WTC11 (cell line): ENCODE data around the gene DISP3. TPM values are rescaled to one million over a fixed set of nuclear protein-coding genes. Genes with fewer than 3 reads are reported as not detected.

Experiments used
- ATAC-seq: fragments of 200-7000 bp; cut with Tn5 transposase; 2 replicates; pipeline ENCODE4 v1.10.0; 2021; ENCODE audit warnings: mild to moderate bottlenecking, moderate library complexity
- CTCF ChIA-PET: fragments of 300-600 bp; sonication (Branson Sonifier 250); formaldehyde crosslinking; loops from one replicate; lab custom pipeline; 2021; ENCODE audit warnings: antibody characterized with exemption; lab: Charles Lee
- POLR2A ChIA-PET: fragments of 350-600 bp; sonication (Branson Sonifier 250); formaldehyde crosslinking; loops from one replicate; lab custom pipeline; 2021; ENCODE audit warnings: antibody characterized with exemption; lab: Charles Lee
- DNase-seq: peaks from one replicate; pipeline ENCODE4 v3.0.0; 2021; ENCODE audit warnings: low spot score
- H3K27ac Mint-ChIP-seq: 2 replicates; pipeline ENCODE4 v1.8.0; 2021; ENCODE audit warnings: mixed read lengths
- H3K27me3 Mint-ChIP-seq: 2 replicates; pipeline ENCODE4 v1.8.0; 2021; ENCODE audit warnings: low read depth, mild to moderate bottlenecking, moderate library complexity, mixed read lengths
- H3K36me3 Mint-ChIP-seq: 2 replicates; pipeline ENCODE4 v1.8.0; 2021; ENCODE audit warnings: mixed read lengths
- H3K4me1 Mint-ChIP-seq: 2 replicates; pipeline ENCODE4 v1.8.0; 2022; ENCODE audit warnings: mixed read lengths
- H3K4me3 Mint-ChIP-seq: 2 replicates; pipeline ENCODE4 v1.8.0; 2021; ENCODE audit warnings: mild to moderate bottlenecking, moderate library complexity, mixed read lengths
- H3K9me3 Mint-ChIP-seq: 2 replicates; pipeline ENCODE4 v1.8.0; 2021; ENCODE audit warnings: mixed read lengths
- ARID4B ChIP-seq: sonication (generic); formaldehyde crosslinking; IDR thresholded peaks from 2 replicates; pipeline ENCODE4 v1.8.0; 2023; ENCODE audit warnings: missing genetic modification reagents, mild to moderate bottlenecking, borderline replicate concordance
- ATF6 ChIP-seq: sonication (generic); formaldehyde crosslinking; IDR thresholded peaks from 2 replicates; pipeline ENCODE4 v1.8.1; 2023; ENCODE audit warnings: mild to moderate bottlenecking, missing genetic modification reagents
- CREB1 ChIP-seq: sonication (generic); formaldehyde crosslinking; IDR thresholded peaks from 2 replicates; pipeline ENCODE4 v1.8.0; 2023; ENCODE audit warnings: mild to moderate bottlenecking, missing genetic modification reagents
- CREM ChIP-seq: sonication (generic); formaldehyde crosslinking; IDR thresholded peaks from 2 replicates; pipeline ENCODE4 v1.8.1; 2022; ENCODE audit warnings: mild to moderate bottlenecking, missing genetic modification reagents, moderate library complexity
- E2F5 ChIP-seq: sonication (generic); formaldehyde crosslinking; IDR thresholded peaks from 2 replicates; pipeline ENCODE4 v1.8.1; 2022; ENCODE audit warnings: mild to moderate bottlenecking, moderate library complexity, missing genetic modification reagents
- ETV6 ChIP-seq: sonication (generic); formaldehyde crosslinking; IDR thresholded peaks from 2 replicates; pipeline ENCODE4 v1.8.1; 2022; ENCODE audit warnings: mild to moderate bottlenecking, missing genetic modification reagents
- FOXK1 ChIP-seq: sonication (generic); formaldehyde crosslinking; IDR thresholded peaks from 2 replicates; pipeline ENCODE4 v1.8.0; 2022; ENCODE audit warnings: mild to moderate bottlenecking, moderate library complexity, missing genetic modification reagents
- GABPB1 ChIP-seq: sonication (generic); formaldehyde crosslinking; IDR thresholded peaks from 2 replicates; pipeline ENCODE4 v1.8.1; 2023; ENCODE audit warnings: mild to moderate bottlenecking, missing genetic modification reagents
- GTF2I ChIP-seq: fragments of 250-450 bp; sonication (Bioruptor Pico); conservative IDR thresholded peaks from 2 replicates; pipeline ENCODE4 v1.4.0; 2021; ENCODE audit warnings: mild to moderate bottlenecking
- MLX ChIP-seq: sonication (generic); formaldehyde crosslinking; IDR thresholded peaks from 2 replicates; pipeline ENCODE4 v1.8.1; 2023; ENCODE audit warnings: mild to moderate bottlenecking, missing genetic modification reagents, moderate library complexity
- NR3C1 ChIP-seq: sonication (generic); formaldehyde crosslinking; conservative IDR thresholded peaks from 2 replicates; pipeline ENCODE4 v1.8.1; 2023; ENCODE audit warnings: low read depth, mild to moderate bottlenecking, missing genetic modification reagents
- OVOL2 ChIP-seq: fragments of 250-450 bp; sonication (Bioruptor Pico); IDR thresholded peaks from 2 replicates; pipeline ENCODE4 v1.9.0; 2021; ENCODE audit warnings: mild to moderate bottlenecking, borderline replicate concordance
- SMAD3 ChIP-seq: sonication (generic); formaldehyde crosslinking; IDR thresholded peaks from 2 replicates; pipeline ENCODE4 v1.8.0; 2022; ENCODE audit warnings: missing genetic modification reagents, mild to moderate bottlenecking, borderline replicate concordance
- TEAD1 ChIP-seq: sonication (generic); formaldehyde crosslinking; IDR thresholded peaks from 2 replicates; pipeline ENCODE4 v1.8.0; 2022; ENCODE audit warnings: mild to moderate bottlenecking, missing genetic modification reagents
- USF1 ChIP-seq: sonication (generic); formaldehyde crosslinking; IDR thresholded peaks from 2 replicates; pipeline ENCODE4 v1.8.0; 2022; ENCODE audit warnings: mild to moderate bottlenecking, missing genetic modification reagents
- ZBTB43 ChIP-seq: sonication (generic); formaldehyde crosslinking; IDR thresholded peaks from 2 replicates; pipeline ENCODE4 v1.8.1; 2023; ENCODE audit warnings: mild to moderate bottlenecking, missing genetic modification reagents
- ZNF121 ChIP-seq: sonication (generic); formaldehyde crosslinking; IDR thresholded peaks from 2 replicates; pipeline ENCODE4 v1.8.0; 2023; ENCODE audit warnings: missing genetic modification reagents
- ZNF232 ChIP-seq: sonication (generic); formaldehyde crosslinking; IDR thresholded peaks from 2 replicates; pipeline ENCODE4 v1.8.0; 2022; ENCODE audit warnings: mild to moderate bottlenecking, missing genetic modification reagents
- ZNF263 ChIP-seq: sonication (generic); formaldehyde crosslinking; IDR thresholded peaks from 2 replicates; pipeline ENCODE4 v1.8.1; 2022; ENCODE audit warnings: low read depth, mild to moderate bottlenecking, moderate library complexity, missing genetic modification reagents
- ZNF532 ChIP-seq: fragments of 250-450 bp; sonication (Bioruptor Pico); IDR thresholded peaks from 2 replicates; pipeline ENCODE4 v1.9.0; 2021; ENCODE audit warnings: mild to moderate bottlenecking, borderline replicate concordance
- total RNA-seq: library from RNA; stranded (reverse); gene quantifications from 3 replicates; pipeline ENCODE4 v1.2.3, GENCODE V29; 2021

The DISP3 gene
- total RNA-seq, 1 experiment from 2014 or later = 6.0 TPM

GRCh38 chr1:11530731-11531311, 51.9 kb downstream of the DISP3 start:
- no peaks in the 10 kb centered on the region for H3K9me3 Mint-ChIP-seq
- POLR2A ChIA-PET = no interaction called here
- no peaks in the 10 kb centered on the region for H3K36me3 Mint-ChIP-seq
- peak overlapping the region; percentile 89; the same call in 1 of the 2 replicates for H3K27ac Mint-ChIP-seq
- no peaks in the 10 kb centered on the region for H3K27me3 Mint-ChIP-seq
- CTCF ChIA-PET = no interaction called here
- peaks cover 2% of the 10 kb centered on the region; the same call in 1 of the 2 replicates for H3K4me1 Mint-ChIP-seq
- DNase-seq = peak; percentile 9
- ATAC-seq = no peak
- TF ChIP-seq ARID4B = no peak
- TF ChIP-seq ETV6 (CRISPR knock-in tag) = no peak
- TF ChIP-seq SMAD3 (CRISPR knock-in tag) = no peak
- TF ChIP-seq FOXK1 (CRISPR knock-in tag) = no peak
- TF ChIP-seq USF1 (CRISPR knock-in tag) = no peak
- no peak for TF ChIP-seq MLX (CRISPR knock-in tag)
- TF ChIP-seq E2F5 (CRISPR knock-in tag) = no peak
- no peak for TF ChIP-seq ATF6 (CRISPR knock-in tag)
- TF ChIP-seq ZNF263 (CRISPR knock-in tag) = no peak
- no peak for TF ChIP-seq TEAD1 (CRISPR knock-in tag)
- no peak for TF ChIP-seq NR3C1 (CRISPR knock-in tag)
- TF ChIP-seq GTF2I (CRISPR knock-in tag) = no peak
- TF ChIP-seq ZBTB43 (CRISPR knock-in tag) = no peak
- TF ChIP-seq, all 79 proteins: peak for 0
- no peak overlapping the region for H3K4me3 Mint-ChIP-seq

- POLR2A ChIA-PET = no interaction called here
- Mint-ChIP-seq H3K9me3 (no peaks in the 10 kb centered on the region), H3K27me3 (no peaks in the 10 kb centered on the region), H3K27ac (no peak overlapping the region; the same call in 1 of the 2 replicates), H3K36me3 (no peaks in the 10 kb centered on the region), H3K4me3 (no peak overlapping the region), H3K4me1 (peaks cover 2% of the 10 kb centered on the region; the same call in 1 of the 2 replicates)
- DNase-seq = peak; percentile 14
- CTCF ChIA-PET = no interaction called here
- ATAC-seq = peak; percentile 44
- TF ChIP-seq OVOL2 (CRISPR knock-in tag) = no peak
- no peak for TF ChIP-seq GABPB1 (CRISPR knock-in tag)
- no peak for TF ChIP-seq ZNF121 (CRISPR knock-in tag)
- TF ChIP-seq CREB1 (CRISPR knock-in tag) = no peak
- no peak for TF ChIP-seq CREM (CRISPR knock-in tag)
- no peak for TF ChIP-seq ZNF232 (CRISPR knock-in tag)
- TF ChIP-seq ZNF532 (CRISPR knock-in tag) = no peak
Observed at GRCh38 chr1:11531314-11531870, 52.4 kb downstream of the DISP3 start.
